Activated naive CD4-positive, alpha-beta T cell treated with anti-CD3 and anti-CD28 coated beads, Interleukin-2, amount 50 U/mL, for 24 hours (primary cell): ENCODE data around the gene RTP5.
A peak's percentile ranks its signal among the peaks of the same experiment; 100 is the strongest.
"Not testable (repeated sequence)": the region's sequence is repeated elsewhere in the genome, so short reads cannot be mapped to it uniquely, and the experiment has no call there.

ENCODE experiments used
- H3K27ac Mint-ChIP-seq: one replicate; pipeline ENCODE4 v1.8.0; 2021; ENCODE audit warnings: mild to moderate bottlenecking, mixed read lengths
- H3K27me3 Mint-ChIP-seq: one replicate; pipeline ENCODE4 v1.8.0; 2021; ENCODE audit warnings: mixed read lengths
- H3K36me3 Mint-ChIP-seq: one replicate; pipeline ENCODE4 v1.8.0; 2021; ENCODE audit warnings: mixed read lengths
- H3K4me1 Mint-ChIP-seq: one replicate; pipeline ENCODE4 v1.8.0; 2021; ENCODE audit warnings: mixed read lengths
- H3K4me3 Mint-ChIP-seq: one replicate; pipeline ENCODE4 v1.8.0; 2021; ENCODE audit warnings: mild to moderate bottlenecking, mixed read lengths
- H3K9me3 Mint-ChIP-seq: one replicate; pipeline ENCODE4 v1.8.0; 2021; ENCODE audit warnings: mixed read lengths

The RTP5 gene

DNA sequence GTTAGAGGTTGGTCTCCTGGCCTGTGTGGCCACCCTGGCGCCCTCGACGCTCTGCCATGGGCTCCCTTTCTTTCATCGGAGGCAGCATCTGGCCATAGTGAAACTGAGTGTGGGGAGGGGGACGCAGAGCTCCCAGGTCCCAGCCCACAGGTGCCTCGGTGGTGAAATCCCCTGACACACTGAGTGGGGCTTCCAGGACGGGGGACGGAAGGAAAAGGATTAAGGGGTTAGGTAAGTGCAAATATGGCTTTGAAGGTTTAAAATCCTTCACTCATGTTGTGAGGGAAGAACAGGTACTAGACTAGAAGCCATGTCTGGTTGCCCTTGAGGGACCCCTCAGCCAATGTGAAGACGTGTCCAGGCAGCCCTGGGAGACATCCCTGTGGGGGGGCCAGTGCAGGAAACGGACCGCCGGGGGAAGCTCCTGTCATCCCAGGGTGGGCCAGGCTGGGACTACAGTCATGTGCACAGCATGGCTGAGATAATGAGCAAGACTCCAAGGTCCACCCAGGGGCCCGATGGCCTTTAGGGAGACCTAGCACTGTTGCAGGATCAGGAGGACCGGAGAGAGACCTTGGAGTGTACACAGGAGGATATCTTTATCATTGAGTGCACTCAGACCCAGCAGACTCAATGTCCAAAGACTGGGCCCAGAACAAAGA is 36.3 kb downstream of the RTP5 start:
- no peaks in the 10 kb centered on the region for H3K27me3 Mint-ChIP-seq
- peaks cover 11% of the 10 kb centered on the region for H3K36me3 Mint-ChIP-seq
- H3K4me1 Mint-ChIP-seq = no peaks in the 10 kb centered on the region
- H3K4me3 Mint-ChIP-seq = no peak overlapping the region
- H3K27ac Mint-ChIP-seq = no peak overlapping the region
- no peaks in the 10 kb centered on the region for H3K9me3 Mint-ChIP-seq

- Mint-ChIP-seq H3K36me3 (peaks cover 14% of the 10 kb centered on the region), H3K27ac (peak overlapping the region; percentile 65)
- H3K4me3 Mint-ChIP-seq, H3K9me3 Mint-ChIP-seq, H3K27me3 Mint-ChIP-seq, H3K4me1 Mint-ChIP-seq: not testable (repeated sequence)
These were observed 36.8 kb downstream of the RTP5 start for GRCh38 chr2:241906378-241906770.

DNA sequence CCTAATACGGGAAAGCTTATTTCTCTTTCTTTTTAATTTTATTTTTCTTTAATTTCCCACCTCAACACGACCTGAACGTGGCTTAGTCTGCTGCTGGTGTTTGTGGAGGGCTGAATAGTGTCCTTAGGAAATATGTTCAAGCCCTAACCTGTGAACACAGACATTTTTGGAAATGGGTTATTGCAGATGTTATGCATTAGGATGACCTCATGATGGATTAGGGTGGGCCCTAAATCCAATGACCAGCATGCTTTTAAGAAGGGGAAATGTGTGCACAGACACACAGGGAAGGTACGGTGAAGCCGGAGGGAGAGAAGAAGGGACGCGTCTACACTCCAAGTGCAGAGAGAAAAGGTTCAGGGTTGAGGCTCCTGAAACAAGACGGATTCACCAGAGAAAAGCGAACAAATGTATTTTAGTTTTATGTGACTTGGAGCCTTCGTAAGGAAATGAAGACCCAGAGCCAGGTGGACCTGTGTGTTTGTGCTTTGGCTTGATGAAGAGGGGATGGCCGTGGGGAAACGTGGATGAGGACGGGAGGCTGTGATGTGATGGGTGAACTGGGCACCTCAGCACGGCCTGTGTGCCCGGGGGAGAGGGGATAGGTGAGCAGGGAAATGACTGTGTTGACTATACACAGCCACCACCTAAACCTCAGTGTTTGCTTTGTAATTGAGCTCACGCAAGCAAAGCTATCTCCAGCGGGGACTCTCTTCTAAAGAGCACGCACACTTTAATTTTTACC is 37.5 kb downstream of the RTP5 start:
- Mint-ChIP-seq H3K27ac (peak overlapping the region; percentile 11), H3K27me3 (no peaks in the 10 kb centered on the region), H3K4me3 (no peak overlapping the region)

GRCh38 chr2:241907831-241908230 is 38.3 kb downstream of the RTP5 start:
- H3K4me1 Mint-ChIP-seq, H3K27ac Mint-ChIP-seq, H3K9me3 Mint-ChIP-seq, H3K4me3 Mint-ChIP-seq, H3K27me3 Mint-ChIP-seq: not testable (repeated sequence)
- peaks cover 26% of the 10 kb centered on the region for H3K36me3 Mint-ChIP-seq

More for the DNA sequence above, 37.5 kb downstream of the RTP5 start:
- H3K9me3 Mint-ChIP-seq = no peaks in the 10 kb centered on the region
- peaks cover 19% of the 10 kb centered on the region for H3K36me3 Mint-ChIP-seq
- no peaks in the 10 kb centered on the region for H3K4me1 Mint-ChIP-seq

- H3K36me3 Mint-ChIP-seq = peaks cover 32% of the 10 kb centered on the region
- no peaks in the 10 kb centered on the region for H3K27me3 Mint-ChIP-seq
- no peaks in the 10 kb centered on the region for H3K9me3 Mint-ChIP-seq
- H3K27ac Mint-ChIP-seq = no peak overlapping the region
- no peaks in the 10 kb centered on the region for H3K4me1 Mint-ChIP-seq
- no peak overlapping the region for H3K4me3 Mint-ChIP-seq
These were observed 39.3 kb downstream of the RTP5 start for GRCh38 chr2:241908686-241909420.

- Mint-ChIP-seq H3K27me3 (no peaks in the 10 kb centered on the region), H3K4me1 (no peaks in the 10 kb centered on the region), H3K4me3 (no peak overlapping the region), H3K27ac (no peak overlapping the region), H3K36me3 (peaks cover 35% of the 10 kb centered on the region), H3K9me3 (no peaks in the 10 kb centered on the region)
These were observed 40.2 kb downstream of the RTP5 start for GRCh38 chr2:241909769-241910168.

DNA sequence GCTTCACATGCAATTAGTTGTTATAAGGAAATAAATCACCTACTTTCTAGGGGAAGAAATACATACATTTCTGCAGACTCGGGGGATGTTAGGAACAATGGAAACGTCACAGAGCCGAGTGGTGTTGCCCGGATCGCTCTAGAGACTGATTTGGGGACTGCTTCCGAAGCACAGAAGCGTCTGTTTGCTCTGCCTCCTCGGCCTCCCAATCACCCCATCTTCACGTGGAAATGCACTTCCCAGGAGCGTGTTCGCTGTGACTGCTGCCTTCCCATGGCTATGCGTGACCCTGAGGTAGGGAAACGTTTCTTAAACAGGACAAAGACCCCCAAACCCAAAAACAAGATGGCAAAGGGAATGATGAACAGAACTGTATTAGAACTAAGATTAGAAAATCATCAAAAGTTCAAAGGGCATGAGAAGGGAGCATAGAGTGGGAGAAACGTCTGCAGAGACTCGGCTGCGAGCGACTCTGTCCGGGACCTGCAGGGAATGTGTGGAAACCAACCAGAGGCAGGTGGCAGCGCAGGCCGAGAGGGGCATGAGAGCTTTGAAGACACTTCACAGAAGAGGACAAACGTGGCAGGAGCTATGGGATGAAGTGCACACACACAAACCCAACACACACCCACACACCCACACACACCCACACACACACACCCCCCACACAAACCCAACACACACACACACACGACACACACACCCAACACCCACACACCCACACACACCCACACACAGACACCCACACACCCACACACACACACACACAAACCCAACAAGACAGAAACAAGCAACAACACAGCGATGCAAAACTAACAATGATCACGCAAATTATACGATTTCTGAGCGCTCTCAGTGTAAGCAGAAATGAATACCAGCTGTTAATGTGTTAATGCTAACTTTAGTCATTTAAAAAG is 41.3 kb downstream of the RTP5 start:
- no peak overlapping the region for H3K4me3 Mint-ChIP-seq
- peaks cover 36% of the 10 kb centered on the region for H3K36me3 Mint-ChIP-seq
- H3K27ac Mint-ChIP-seq = peak overlapping the region; percentile 78
- no peaks in the 10 kb centered on the region for H3K27me3 Mint-ChIP-seq
- no peaks in the 10 kb centered on the region for H3K9me3 Mint-ChIP-seq
- H3K4me1 Mint-ChIP-seq = no peaks in the 10 kb centered on the region

GRCh38 chr2:241911551-241911950 is 42.0 kb downstream of the RTP5 start:
- H3K27ac Mint-ChIP-seq = no peak overlapping the region
- no peaks in the 10 kb centered on the region for H3K27me3 Mint-ChIP-seq
- H3K4me3 Mint-ChIP-seq = no peak overlapping the region
- H3K36me3 Mint-ChIP-seq = peaks cover 38% of the 10 kb centered on the region
- no peaks in the 10 kb centered on the region for H3K9me3 Mint-ChIP-seq
- H3K4me1 Mint-ChIP-seq = no peaks in the 10 kb centered on the region

- Mint-ChIP-seq H3K4me3 (no peak overlapping the region), H3K36me3 (peaks cover 38% of the 10 kb centered on the region), H3K4me1 (no peaks in the 10 kb centered on the region), H3K27me3 (no peaks in the 10 kb centered on the region), H3K27ac (no peak overlapping the region), H3K9me3 (no peaks in the 10 kb centered on the region)
These were observed 42.6 kb downstream of the RTP5 start for GRCh38 chr2:241912021-241912555.

GRCh38 chr2:241913703-241914102 is 44.2 kb downstream of the RTP5 start:
- Mint-ChIP-seq H3K27ac (no peak overlapping the region), H3K36me3 (peaks cover 39% of the 10 kb centered on the region), H3K4me1 (no peaks in the 10 kb centered on the region), H3K4me3 (no peak overlapping the region), H3K9me3 (no peaks in the 10 kb centered on the region), H3K27me3 (no peaks in the 10 kb centered on the region)

DNA sequence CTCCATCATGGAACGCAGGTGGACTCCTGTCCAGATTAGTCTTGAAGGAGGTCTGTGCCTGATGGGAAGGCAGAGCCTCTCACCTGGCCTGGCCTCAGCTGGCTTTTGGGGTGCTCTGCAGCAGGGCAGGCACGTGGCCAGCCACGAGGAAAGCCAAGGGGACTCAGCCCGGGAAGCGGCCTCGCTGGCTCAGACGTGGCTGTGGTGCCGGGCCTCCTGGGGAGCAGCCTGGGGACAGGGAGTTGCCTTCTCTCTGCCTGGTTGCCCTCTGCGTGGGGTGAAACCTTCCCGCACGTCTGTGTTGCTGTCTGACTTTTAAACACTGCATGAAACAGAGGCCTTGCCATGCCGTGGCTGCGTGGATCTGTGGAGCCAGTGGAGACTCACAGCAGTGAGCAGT is 45.0 kb downstream of the RTP5 start:
- H3K4me3 Mint-ChIP-seq = no peak overlapping the region
- H3K27me3 Mint-ChIP-seq = no peaks in the 10 kb centered on the region
- H3K4me1 Mint-ChIP-seq = no peaks in the 10 kb centered on the region
- H3K27ac Mint-ChIP-seq = no peak overlapping the region
- H3K9me3 Mint-ChIP-seq = no peaks in the 10 kb centered on the region
- H3K36me3 Mint-ChIP-seq = peaks cover 37% of the 10 kb centered on the region

- not testable (repeated sequence) for H3K27ac Mint-ChIP-seq, H3K9me3 Mint-ChIP-seq, H3K4me3 Mint-ChIP-seq, H3K36me3 Mint-ChIP-seq, H3K27me3 Mint-ChIP-seq, H3K4me1 Mint-ChIP-seq
These were observed 52.1 kb downstream of the RTP5 start for GRCh38 chr2:241921631-241922030.

- no peak overlapping the region for H3K27ac Mint-ChIP-seq
- H3K4me3 Mint-ChIP-seq = no peak overlapping the region
- H3K9me3 Mint-ChIP-seq = no peaks in the 10 kb centered on the region
These were observed 52.9 kb downstream of the RTP5 start for GRCh38 chr2:241922411-241922810.

DNA sequence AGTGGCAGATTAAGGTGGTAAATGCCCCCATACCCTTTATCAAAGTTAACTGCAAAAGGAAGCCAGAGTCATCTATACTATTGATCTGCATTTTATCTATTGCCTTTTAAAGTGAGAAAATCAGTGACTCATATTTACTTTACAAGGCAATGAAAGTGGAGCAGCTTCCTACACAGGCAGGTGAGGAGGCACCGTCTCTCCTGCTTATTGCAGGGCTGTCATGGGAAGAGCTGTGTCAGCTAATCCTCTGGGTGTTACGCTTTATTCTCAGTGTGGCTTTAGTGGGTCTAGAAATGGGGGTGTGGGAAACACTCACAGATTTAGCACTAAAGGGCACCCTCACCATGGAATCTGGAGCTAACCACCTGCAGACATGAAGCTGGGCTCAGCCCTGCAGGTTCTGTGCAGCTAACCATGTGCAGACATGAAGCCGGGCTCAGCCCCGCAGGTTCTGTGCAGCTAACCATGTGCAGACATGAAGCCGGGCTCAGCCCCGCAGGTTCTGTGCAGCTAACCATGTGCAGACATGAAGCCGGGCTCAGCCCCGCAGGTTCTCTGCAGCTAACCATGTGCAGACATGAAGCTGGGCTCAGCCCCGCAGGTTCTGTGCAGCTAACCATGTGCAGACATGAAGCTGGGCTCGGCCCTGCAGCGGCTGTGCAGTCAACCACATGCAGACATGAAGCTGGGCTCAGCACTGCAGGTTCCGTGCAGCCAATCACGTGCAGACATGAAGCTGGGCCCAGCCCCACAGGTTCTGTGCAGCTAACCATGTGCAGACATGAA is 53.5 kb downstream of the RTP5 start:
- H3K4me3 Mint-ChIP-seq, H3K4me1 Mint-ChIP-seq, H3K27ac Mint-ChIP-seq, H3K36me3 Mint-ChIP-seq, H3K9me3 Mint-ChIP-seq, H3K27me3 Mint-ChIP-seq: not testable (repeated sequence)

More at GRCh38 chr2:241922411-241922810, 52.9 kb downstream of the RTP5 start:
- peaks cover 5% of the 10 kb centered on the region for H3K4me1 Mint-ChIP-seq
- no peaks in the 10 kb centered on the region for H3K36me3 Mint-ChIP-seq
- no peaks in the 10 kb centered on the region for H3K27me3 Mint-ChIP-seq
